Activated naive CD4-positive, alpha-beta T cell treated with anti-CD3 and anti-CD28 coated beads, Interleukin-2, amount 10 ng/mL, durations not matched to agents 7 days and 5 days (primary cell): ENCODE measurements around the gene AKAP8.
A peak's percentile ranks its signal among the peaks of the same experiment; 100 is the strongest.
"Not testable (repeated sequence)": the region's sequence is repeated elsewhere in the genome, so short reads cannot be mapped to it uniquely, and the experiment has no call there.

Experiments used
- CTCF ChIA-PET: fragments of 350-600 bp; sonication (Branson Sonifier 250); formaldehyde crosslinking; loops from one replicate; lab custom pipeline; 2021; ENCODE audit warnings: antibody characterized with exemption; lab: Charles Lee
- DNase-seq: peaks from one replicate; pipeline ENCODE4 v3.0.0-alpha.2; 2020
- H3K27ac Mint-ChIP-seq: one replicate; pipeline ENCODE4 v1.8.0; 2021; ENCODE audit warnings: mild to moderate bottlenecking, moderate library complexity, mixed read lengths
- H3K27me3 Mint-ChIP-seq: one replicate; pipeline ENCODE4 v1.8.0; 2021; ENCODE audit warnings: mild to moderate bottlenecking, mixed read lengths
- H3K36me3 Mint-ChIP-seq: one replicate; pipeline ENCODE4 v1.8.0; 2021; ENCODE audit warnings: mixed read lengths
- H3K4me1 Mint-ChIP-seq: one replicate; pipeline ENCODE4 v1.8.0; 2021; ENCODE audit warnings: mixed read lengths
- H3K4me3 Mint-ChIP-seq: one replicate; pipeline ENCODE4 v1.8.0; 2021; ENCODE audit warnings: mild to moderate bottlenecking, moderate library complexity, mixed read lengths
- H3K9me3 Mint-ChIP-seq: one replicate; pipeline ENCODE4 v1.8.0; 2021; ENCODE audit warnings: mixed read lengths

Gene AKAP8

GRCh38 chr19:15418579-15419412 is 39.2 kb upstream of the AKAP8 start, which contains the start of gene AKAP8L:
Gene AKAP8L, minus strand, starts transcription at chr19:15418988. Its CDS starts 65 bp downstream, at chr19:15418923.
- H3K36me3 Mint-ChIP-seq = peaks cover 32% of the 10 kb centered on the region
- DNase-seq = peak; percentile 100
- H3K4me3 Mint-ChIP-seq = peak within 1 kb of the TSS; percentile 99
- H3K9me3 Mint-ChIP-seq = peaks cover 3% of the 10 kb centered on the region
- peak within 1 kb of the TSS; percentile 98 for H3K27ac Mint-ChIP-seq
- H3K27me3 Mint-ChIP-seq = peaks cover 4% of the 10 kb centered on the region
- H3K4me1 Mint-ChIP-seq = peaks cover 34% of the 10 kb centered on the region
- CTCF ChIA-PET = interaction anchor here (0.7 to 7.3 kb wide), 23 partner anchors 9 to 327 kb away, joined by 3 to 152 read pairs (median 5); partner anchors contain the start of genes AKAP8 and RASAL3

- peaks cover 4% of the 10 kb centered on the region for H3K27me3 Mint-ChIP-seq
- no peaks in the 10 kb centered on the region for H3K9me3 Mint-ChIP-seq
- peak overlapping the region; percentile 98 for H3K27ac Mint-ChIP-seq
- peaks cover 37% of the 10 kb centered on the region for H3K4me1 Mint-ChIP-seq
- no peak for DNase-seq
- peaks cover 28% of the 10 kb centered on the region for H3K36me3 Mint-ChIP-seq
- peak overlapping the region; percentile 99 for H3K4me3 Mint-ChIP-seq
- CTCF ChIA-PET = interaction anchor here (1.0 to 7.3 kb wide), 9 partner anchors 15 to 241 kb away, joined by 3 to 152 read pairs (median 8); partner anchors contain the start of genes AKAP8 and RASAL3
Observed at GRCh38 chr19:15418231-15418578, 38.6 kb upstream of the AKAP8 start.

- Mint-ChIP-seq H3K4me3 (peak overlapping the region; percentile 99), H3K27ac (peak overlapping the region; percentile 98), H3K36me3 (peaks cover 23% of the 10 kb centered on the region), H3K4me1 (peaks cover 41% of the 10 kb centered on the region), H3K27me3 (peaks cover 4% of the 10 kb centered on the region), H3K9me3 (no peaks in the 10 kb centered on the region)
- no peak for DNase-seq
- CTCF ChIA-PET = interaction anchor here (0.6 to 7.3 kb wide), 5 partner anchors 25 to 240 kb away, joined by 3 to 152 read pairs (median 3); partner anchors contain the start of gene RASAL3
Observed at GRCh38 chr19:15417699-15418098, 38.1 kb upstream of the AKAP8 start.

- H3K27me3 Mint-ChIP-seq = no peaks in the 10 kb centered on the region
- H3K4me1 Mint-ChIP-seq = peaks cover 33% of the 10 kb centered on the region
- no peaks in the 10 kb centered on the region for H3K9me3 Mint-ChIP-seq
- H3K27ac Mint-ChIP-seq = peak overlapping the region; percentile 49
- DNase-seq = no peak
- CTCF ChIA-PET = interaction anchor here (1.6 kb wide), 1 partner anchor 143 kb away, joined by 3 read pairs; no protein-coding TSS in a partner anchor
- H3K4me3 Mint-ChIP-seq = no peak overlapping the region
- H3K36me3 Mint-ChIP-seq = peaks cover 30% of the 10 kb centered on the region
Observed at GRCh38 chr19:15412832-15413231, 33.2 kb upstream of the AKAP8 start.

- DNase-seq = peak; percentile 6
- H3K27ac Mint-ChIP-seq, H3K9me3 Mint-ChIP-seq, H3K27me3 Mint-ChIP-seq, CTCF ChIA-PET, H3K4me3 Mint-ChIP-seq: not testable (repeated sequence)
- peaks cover 20% of the 10 kb centered on the region for H3K4me1 Mint-ChIP-seq
- H3K36me3 Mint-ChIP-seq = peaks cover 29% of the 10 kb centered on the region
Observed at GRCh38 chr19:15411351-15411750, 31.8 kb upstream of the AKAP8 start.

GRCh38 chr19:15404780-15405211 is 25.2 kb upstream of the AKAP8 start:
- Mint-ChIP-seq H3K9me3 (no peaks in the 10 kb centered on the region), H3K36me3 (peaks cover 32% of the 10 kb centered on the region), H3K4me3 (no peak overlapping the region), H3K27me3 (no peaks in the 10 kb centered on the region), H3K27ac (peak overlapping the region; percentile 60), H3K4me1 (peaks cover 12% of the 10 kb centered on the region)
- no peak for DNase-seq
- CTCF ChIA-PET = no interaction called here

GRCh38 chr19:15404097-15404779 is 24.7 kb upstream of the AKAP8 start:
- Mint-ChIP-seq H3K4me3 (no peak overlapping the region), H3K27ac (peak overlapping the region; percentile 38), H3K27me3 (no peaks in the 10 kb centered on the region), H3K36me3 (peaks cover 27% of the 10 kb centered on the region), H3K9me3 (no peaks in the 10 kb centered on the region), H3K4me1 (peaks cover 11% of the 10 kb centered on the region)
- no peak for DNase-seq
- CTCF ChIA-PET = no interaction called here

- Mint-ChIP-seq H3K27me3 (no peaks in the 10 kb centered on the region), H3K9me3 (no peaks in the 10 kb centered on the region), H3K4me3 (no peak overlapping the region), H3K27ac (no peak overlapping the region), H3K36me3 (peaks cover 23% of the 10 kb centered on the region), H3K4me1 (peaks cover 8% of the 10 kb centered on the region)
- DNase-seq = no peak
- CTCF ChIA-PET = no interaction called here
Observed at GRCh38 chr19:15403151-15403531, 23.6 kb upstream of the AKAP8 start.

- no peak overlapping the region for H3K27ac Mint-ChIP-seq
- H3K9me3 Mint-ChIP-seq = no peaks in the 10 kb centered on the region
- H3K36me3 Mint-ChIP-seq = peaks cover 25% of the 10 kb centered on the region
- CTCF ChIA-PET = interaction anchor here (0.8 kb wide), 1 partner anchor 16 kb away, joined by 3 read pairs; the partner anchor contains the start of gene AKAP8L
- peaks cover 6% of the 10 kb centered on the region for H3K4me1 Mint-ChIP-seq
- no peaks in the 10 kb centered on the region for H3K27me3 Mint-ChIP-seq
- DNase-seq = no peak
- H3K4me3 Mint-ChIP-seq = no peak overlapping the region
Observed at GRCh38 chr19:15402411-15403150, 23.0 kb upstream of the AKAP8 start.

GRCh38 chr19:15401397-15401710 is 21.8 kb upstream of the AKAP8 start:
- CTCF ChIA-PET = interaction anchor here (0.8 kb wide), 1 partner anchor 17 kb away, joined by 3 read pairs; the partner anchor contains the start of gene AKAP8L

GRCh38 chr19:15400521-15401396 is 21.2 kb upstream of the AKAP8 start:
- CTCF ChIA-PET = no interaction called here
- Mint-ChIP-seq H3K27ac (no peak overlapping the region), H3K4me3 (no peak overlapping the region), H3K36me3 (peaks cover 40% of the 10 kb centered on the region), H3K4me1 (peaks cover 6% of the 10 kb centered on the region), H3K27me3 (no peaks in the 10 kb centered on the region), H3K9me3 (no peaks in the 10 kb centered on the region)
- no peak for DNase-seq

More at GRCh38 chr19:15401397-15401710, 21.8 kb upstream of the AKAP8 start:
- DNase-seq = no peak
- Mint-ChIP-seq H3K4me3 (no peak overlapping the region), H3K27ac (no peak overlapping the region), H3K36me3 (peaks cover 37% of the 10 kb centered on the region), H3K27me3 (no peaks in the 10 kb centered on the region), H3K4me1 (peaks cover 6% of the 10 kb centered on the region), H3K9me3 (no peaks in the 10 kb centered on the region)

- Mint-ChIP-seq H3K4me3 (no peak overlapping the region), H3K36me3 (peaks cover 42% of the 10 kb centered on the region)
Observed at GRCh38 chr19:15399635-15400034, 20.0 kb upstream of the AKAP8 start.

GRCh38 chr19:15399234-15399515 is 19.6 kb upstream of the AKAP8 start:
- CTCF ChIA-PET = interaction anchor here (0.7 kb wide), 1 partner anchor 157 kb away, joined by 3 read pairs; no protein-coding TSS in a partner anchor

More at GRCh38 chr19:15399635-15400034, 20.0 kb upstream of the AKAP8 start:
- H3K27me3 Mint-ChIP-seq = no peaks in the 10 kb centered on the region
- no peak overlapping the region for H3K27ac Mint-ChIP-seq
- H3K9me3 Mint-ChIP-seq = no peaks in the 10 kb centered on the region
- CTCF ChIA-PET = no interaction called here
- DNase-seq = no peak
- peaks cover 2% of the 10 kb centered on the region for H3K4me1 Mint-ChIP-seq

More at GRCh38 chr19:15399234-15399515, 19.6 kb upstream of the AKAP8 start:
- Mint-ChIP-seq H3K27me3 (no peaks in the 10 kb centered on the region), H3K36me3 (peaks cover 40% of the 10 kb centered on the region), H3K4me1 (no peaks in the 10 kb centered on the region), H3K9me3 (no peaks in the 10 kb centered on the region), H3K4me3 (no peak overlapping the region), H3K27ac (no peak overlapping the region)
- no peak for DNase-seq
